Muscle of back (tissue), 11 donors: ENCODE results near the gene PGA3. TPM values are rescaled to one million over a fixed set of nuclear protein-coding genes. Genes with fewer than 3 reads are reported as not detected.
"Not testable (repeated sequence)": the region's sequence is repeated elsewhere in the genome, so short reads cannot be mapped to it uniquely, and the experiment has no call there.

Source experiments
- DNase-seq, 3 donors: peaks; one replicate each; pipeline versions ENCODE4 v3.0.0 to v3.0.0-alpha.2; 2013
- polyA plus RNA-seq, 10 donors: library from polyadenylated mRNA; unstranded; fragments of 120-200 nt; gene quantifications; one replicate each; pipeline ENCODE4 v1.2.1, GENCODE V29; 2013; ENCODE audit not compliant: insufficient read length in 10 of 10

PGA3 gene
- polyA plus RNA-seq, 10 donors: 0.27 to 1.8 (median 0.67) TPM; not detected in 1

- no peak for DNase-seq
These were observed 32.7 kb upstream of the PGA3 start for GRCh38 chr11:61170566-61170965.

GRCh38 chr11:61171907-61172306 lies 31.4 kb upstream of the PGA3 start:
- no peak for DNase-seq

DNA sequence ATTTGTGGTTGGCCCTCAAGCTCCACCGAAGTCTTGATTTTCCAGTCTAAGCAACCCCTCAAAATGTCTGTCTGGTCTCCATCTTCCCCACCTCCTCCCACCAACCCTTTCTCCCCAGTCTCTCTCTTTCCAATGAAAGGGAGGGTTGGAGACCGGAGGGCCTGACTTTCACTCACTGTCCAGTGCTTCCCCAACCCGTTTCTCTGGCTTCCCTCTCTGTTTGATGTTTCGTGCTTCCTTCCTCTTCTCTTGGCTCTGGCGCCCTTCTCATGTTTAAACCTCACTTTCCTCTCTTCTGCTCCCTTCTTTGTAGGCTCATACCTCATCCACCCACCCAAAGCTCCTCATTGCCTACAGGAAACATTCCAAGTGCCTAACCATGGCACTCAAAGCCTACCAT lies 31.0 kb upstream of the PGA3 start:
- DNase-seq: no peak

- no peak for DNase-seq
These were observed 30.4 kb upstream of the PGA3 start for GRCh38 chr11:61172888-61173287.

- no peak for DNase-seq
These were observed 29.9 kb upstream of the PGA3 start for GRCh38 chr11:61173456-61173855.

- DNase-seq: no peak
These were observed 29.0 kb upstream of the PGA3 start for GRCh38 chr11:61174273-61174672.

DNA sequence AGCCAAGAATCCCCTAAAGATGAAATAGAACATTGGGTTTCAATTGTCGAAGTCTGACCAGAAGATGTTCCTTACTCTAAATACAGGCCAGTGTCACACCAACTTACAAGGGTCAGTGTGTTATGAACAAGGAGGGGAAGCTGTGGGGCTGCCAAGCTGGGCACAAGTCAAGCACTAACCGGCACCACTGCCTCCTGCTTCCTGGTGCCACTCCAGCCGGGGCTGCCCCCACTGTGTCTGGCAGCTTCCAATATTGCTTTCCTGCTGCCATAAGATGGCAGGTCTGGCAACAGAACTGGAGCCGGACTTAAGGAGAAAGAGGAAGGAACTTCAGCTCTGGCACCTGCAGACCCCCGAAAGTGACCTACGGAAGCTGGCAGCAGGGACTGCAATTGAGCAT lies 28.4 kb upstream of the PGA3 start:
- no peak for DNase-seq

- no peak for DNase-seq
These were observed 26.9 kb upstream of the PGA3 start for GRCh38 chr11:61176446-61176845.

DNA sequence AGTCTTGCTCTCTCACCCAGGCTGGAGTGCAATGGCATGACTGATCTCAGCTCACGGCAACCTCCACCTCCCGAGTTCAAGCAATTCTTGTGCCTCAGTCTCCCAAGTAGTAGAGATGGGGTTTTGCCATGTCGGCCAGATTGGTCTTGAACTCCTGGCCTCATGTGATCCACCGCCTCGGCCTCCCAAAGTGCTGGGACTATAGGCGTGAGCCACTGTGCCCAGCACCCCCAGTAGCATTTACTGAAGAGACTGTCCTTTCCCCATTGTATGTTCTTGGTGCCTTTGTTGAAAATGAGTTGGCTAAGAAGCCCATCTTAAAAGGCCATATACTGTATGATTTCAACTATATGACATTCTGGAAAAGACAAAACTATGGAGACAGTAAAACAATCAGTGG lies 23.1 kb upstream of the PGA3 start:
- not testable (repeated sequence) for DNase-seq

GRCh38 chr11:61181489-61181888 lies 21.8 kb upstream of the PGA3 start:
- DNase-seq: no peak

- no peak for DNase-seq
These were observed 19.7 kb upstream of the PGA3 start for GRCh38 chr11:61183645-61184044.

- DNase-seq: no peak
These were observed 16.8 kb upstream of the PGA3 start for GRCh38 chr11:61186504-61186903.

GRCh38 chr11:61187505-61188130 lies 15.7 kb upstream of the PGA3 start:
- DNase-seq: peak; percentile 62 to 83 (median 77)

DNA sequence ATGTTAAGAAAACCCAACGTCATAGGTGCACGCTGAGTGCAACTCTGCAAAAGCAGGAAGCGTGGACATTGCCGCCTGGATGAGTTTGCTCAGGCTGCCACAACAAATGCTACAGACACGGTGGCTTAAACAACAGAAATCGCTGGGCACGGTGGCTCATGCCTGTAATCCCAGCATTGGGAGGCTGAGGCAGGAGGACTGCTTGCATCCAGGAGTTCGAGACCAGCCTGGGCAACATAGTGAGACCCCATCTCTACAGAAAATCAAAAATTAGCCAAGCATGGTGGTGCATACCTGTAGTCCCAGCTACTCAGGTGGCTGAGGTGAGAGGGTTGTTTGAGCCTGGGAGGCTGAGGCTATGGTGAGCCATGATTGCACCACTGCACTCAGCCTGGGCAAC lies 13.4 kb upstream of the PGA3 start:
- DNase-seq: no peak

DNA sequence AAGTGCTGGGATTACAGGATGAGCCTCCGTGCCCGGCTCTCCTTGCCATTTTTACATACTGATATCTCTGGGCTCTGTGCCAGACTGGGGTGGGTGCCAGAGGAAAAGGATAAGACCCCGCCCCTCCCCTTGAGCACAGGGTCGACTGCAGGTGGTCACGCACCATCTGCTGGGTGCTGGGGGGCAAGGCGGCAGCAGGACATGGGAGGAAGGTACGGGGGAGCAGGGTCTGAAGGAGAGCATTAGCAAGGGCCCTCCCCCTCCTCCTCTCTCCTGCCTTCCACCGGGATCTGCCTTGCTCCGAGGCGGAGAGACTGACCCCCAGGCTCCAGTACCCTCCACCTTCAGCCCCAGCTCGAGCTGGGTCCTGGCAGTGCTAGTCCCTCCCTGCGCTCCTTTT lies 9.7 kb upstream of the PGA3 start:
- no peak for DNase-seq

DNA sequence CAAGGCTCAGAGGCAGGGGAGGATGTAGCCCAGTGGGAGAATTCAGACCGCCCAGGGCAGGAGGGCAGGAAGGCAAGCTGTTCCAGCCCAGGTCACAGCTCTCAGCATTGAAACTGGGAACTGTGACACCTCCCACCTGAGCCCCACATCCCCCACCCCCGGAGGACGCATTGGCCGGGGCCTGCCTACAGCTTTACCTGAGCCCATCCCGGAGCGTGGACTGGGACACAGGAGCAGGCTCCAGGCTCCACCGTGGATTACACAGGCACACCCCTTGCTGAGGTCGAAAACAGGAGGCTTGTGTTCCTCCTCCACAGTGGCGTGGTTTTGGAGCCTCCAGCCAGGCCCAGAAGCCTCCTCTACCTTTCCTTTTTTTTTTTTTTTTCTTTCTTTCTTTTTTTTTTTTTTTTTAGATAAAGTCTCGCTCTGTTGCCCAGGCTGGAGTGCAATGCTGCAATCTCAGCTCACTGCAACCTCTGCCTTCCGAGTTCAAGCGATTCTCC lies 9.1 kb upstream of the PGA3 start:
- DNase-seq: no peak

GRCh38 chr11:61194981-61195695 lies 8.2 kb upstream of the PGA3 start:
- DNase-seq: no peak

- no peak for DNase-seq
These were observed 7.6 kb upstream of the PGA3 start for GRCh38 chr11:61195719-61196118.

DNA sequence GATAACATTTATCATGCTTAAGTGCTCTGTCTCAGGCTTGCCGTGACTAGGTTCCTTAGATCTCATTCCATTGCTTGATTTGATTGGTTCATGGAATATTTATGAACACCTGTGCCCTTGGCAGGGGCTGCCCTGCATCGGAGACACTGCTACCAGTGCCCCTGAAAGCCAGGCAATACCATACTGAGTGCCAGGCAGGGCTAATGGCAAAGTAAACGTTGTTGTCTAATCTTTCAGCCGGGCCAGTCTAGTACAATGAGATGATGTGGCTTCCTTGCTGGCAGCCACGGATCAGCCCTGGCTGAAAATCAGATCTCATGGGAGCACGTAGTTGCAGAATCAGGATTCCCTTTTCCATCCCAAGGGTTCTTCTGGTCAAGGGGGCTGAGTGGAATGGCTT lies 5.0 kb upstream of the PGA3 start:
- DNase-seq: no peak

DNA sequence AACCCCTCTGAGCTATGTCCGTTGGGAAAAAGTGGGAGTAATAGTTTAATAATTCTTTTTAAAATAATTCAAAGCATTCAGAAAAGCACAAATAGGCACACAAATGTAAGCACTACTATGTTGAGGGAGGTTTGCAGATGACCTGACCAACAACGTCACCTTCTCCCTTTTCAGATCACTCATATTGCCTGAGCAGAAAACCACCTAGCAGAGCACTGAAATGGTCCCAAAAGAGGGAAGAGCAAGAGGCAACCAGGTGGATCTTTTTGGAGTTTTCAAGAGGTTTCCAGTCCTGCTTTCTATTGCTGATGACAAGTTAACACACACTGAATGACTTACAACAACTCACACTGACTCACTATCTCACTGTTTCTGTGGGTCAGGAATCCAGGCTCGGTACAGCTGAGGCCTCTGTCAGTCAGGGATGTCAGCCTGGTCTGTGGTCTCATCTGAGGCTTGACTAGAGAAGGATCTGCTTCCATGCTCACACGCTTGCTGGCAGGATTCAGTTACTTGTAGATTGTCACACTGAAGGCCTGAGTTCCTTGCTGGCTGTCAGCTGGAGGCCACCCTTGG lies 4.3 kb upstream of the PGA3 start:
- no peak for DNase-seq

DNA sequence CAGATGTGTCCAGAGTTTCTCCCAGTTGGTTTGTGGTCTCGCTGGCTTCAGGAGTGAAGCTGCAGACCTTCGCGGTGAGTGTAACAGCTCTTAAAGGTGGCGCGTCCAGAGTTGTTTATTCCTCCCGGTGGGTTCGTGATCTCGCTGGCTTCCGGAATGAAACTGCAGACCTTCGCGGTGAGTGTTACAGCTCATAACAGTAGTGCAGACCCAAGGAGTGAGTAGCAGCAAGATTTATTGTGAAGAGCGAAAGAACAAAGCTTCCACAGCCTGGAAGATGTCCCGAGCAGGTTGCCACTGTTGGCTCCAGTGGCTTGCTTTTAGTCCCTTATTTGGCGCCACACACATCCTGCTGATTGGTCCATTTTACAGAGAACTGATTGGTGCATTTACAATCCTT lies 1.8 kb upstream of the PGA3 start:
- DNase-seq: no peak

GRCh38 chr11:61203873-61204272 lies 558 bp downstream of the PGA3 start:
- DNase-seq: not testable (repeated sequence)

DNA sequence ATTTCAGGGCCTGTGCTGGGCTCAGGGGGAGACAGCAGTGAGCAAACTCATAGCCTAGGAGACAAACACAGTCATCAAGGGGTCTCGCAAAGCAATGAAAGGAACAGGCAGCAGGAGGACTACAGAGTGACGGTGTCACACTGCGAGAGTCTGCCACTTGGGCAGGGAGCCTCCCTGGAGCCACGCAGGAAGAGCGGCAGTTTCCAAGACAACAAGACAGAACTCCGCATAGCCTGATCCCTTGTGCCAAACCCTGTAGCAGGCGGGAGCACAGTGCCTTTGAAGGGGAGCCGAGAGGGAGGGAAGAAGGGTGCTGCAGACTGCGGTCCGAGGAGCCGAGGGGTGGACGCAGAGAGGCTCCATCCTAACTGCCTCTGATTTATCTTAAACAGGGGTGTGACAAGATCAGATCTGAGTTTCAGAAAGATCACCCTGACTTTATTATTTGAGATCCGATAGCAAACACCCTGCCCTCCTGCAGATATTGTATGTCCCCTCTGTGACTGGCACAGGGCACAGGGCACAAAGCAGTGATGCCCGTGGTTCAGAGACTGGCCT lies 1.3 kb downstream of the PGA3 start:
- not testable (repeated sequence) for DNase-seq
